RPMI8226 (cell line): Measurements from ENCODE around the gene LPAR4.
"Not testable (repeated sequence)": the region's sequence is repeated elsewhere in the genome, so short reads cannot be mapped to it uniquely, and the experiment has no call there.

Source experiments
- DNase-seq: peaks from one replicate; pipeline ENCODE4 v3.0.0-alpha.2; 2015

LPAR4 gene

GRCh38 chrX:78747489-78747888 lies at the start of gene LPAR4:
Gene LPAR4 (plus strand): TSS chrX:78747720. CDS start chrX:78754870, 7,150 bp downstream.
- no peak for DNase-seq

GRCh38 chrX:78706071-78706470 lies 41.4 kb upstream of the LPAR4 start:
- no peak for DNase-seq

GRCh38 chrX:78708262-78708661 lies 39.3 kb upstream of the LPAR4 start:
- DNase-seq, result peak; percentile 4

GRCh38 chrX:78708816-78709215 lies 38.7 kb upstream of the LPAR4 start:
- DNase-seq, result no peak

GRCh38 chrX:78710171-78710570 lies 37.3 kb upstream of the LPAR4 start:
- DNase-seq, result no peak

GRCh38 chrX:78712336-78712735 lies 35.2 kb upstream of the LPAR4 start:
- DNase-seq, result no peak

GRCh38 chrX:78725287-78725686 lies 22.2 kb upstream of the LPAR4 start:
- DNase-seq, result no peak

- DNase-seq, result no peak
These were observed 1.0 kb upstream of the LPAR4 start for GRCh38 chrX:78746496-78746895.

- no peak for DNase-seq
These were observed 451 bp downstream of the LPAR4 start for GRCh38 chrX:78747971-78748370.

- DNase-seq, result no peak
These were observed 1.3 kb downstream of the LPAR4 start for GRCh38 chrX:78748846-78749245.

- no peak for DNase-seq
These were observed 6.1 kb downstream of the LPAR4 start for GRCh38 chrX:78753571-78753970.

- peak; percentile 11 for DNase-seq
These were observed 7.4 kb downstream of the LPAR4 start for GRCh38 chrX:78754917-78755316.

GRCh38 chrX:78759081-78759480 lies 11.6 kb downstream of the LPAR4 start:
- no peak for DNase-seq

GRCh38 chrX:78769101-78769755 lies 21.7 kb downstream of the LPAR4 start:
- no peak for DNase-seq

- DNase-seq, result no peak
These were observed 22.4 kb downstream of the LPAR4 start for GRCh38 chrX:78769946-78770345.

- no peak for DNase-seq
These were observed 49.4 kb downstream of the LPAR4 start for GRCh38 chrX:78796916-78797315.

- no peak for DNase-seq
These were observed 52.6 kb downstream of the LPAR4 start for GRCh38 chrX:78800114-78800513.

GRCh38 chrX:78800694-78801093 lies 53.2 kb downstream of the LPAR4 start:
- no peak for DNase-seq

GRCh38 chrX:78801522-78801921 lies 54.0 kb downstream of the LPAR4 start:
- no peak for DNase-seq

- DNase-seq, result not testable (repeated sequence)
These were observed 55.0 kb downstream of the LPAR4 start for GRCh38 chrX:78802526-78802925.
